ENCODE data around the gene CAPZB. TPM values are rescaled to one million over a fixed set of nuclear protein-coding genes. Genes with fewer than 3 reads are reported as not detected.

The CAPZB gene
- total RNA-seq, 1 experiment from 2014 or later: 198 TPM

DNA sequence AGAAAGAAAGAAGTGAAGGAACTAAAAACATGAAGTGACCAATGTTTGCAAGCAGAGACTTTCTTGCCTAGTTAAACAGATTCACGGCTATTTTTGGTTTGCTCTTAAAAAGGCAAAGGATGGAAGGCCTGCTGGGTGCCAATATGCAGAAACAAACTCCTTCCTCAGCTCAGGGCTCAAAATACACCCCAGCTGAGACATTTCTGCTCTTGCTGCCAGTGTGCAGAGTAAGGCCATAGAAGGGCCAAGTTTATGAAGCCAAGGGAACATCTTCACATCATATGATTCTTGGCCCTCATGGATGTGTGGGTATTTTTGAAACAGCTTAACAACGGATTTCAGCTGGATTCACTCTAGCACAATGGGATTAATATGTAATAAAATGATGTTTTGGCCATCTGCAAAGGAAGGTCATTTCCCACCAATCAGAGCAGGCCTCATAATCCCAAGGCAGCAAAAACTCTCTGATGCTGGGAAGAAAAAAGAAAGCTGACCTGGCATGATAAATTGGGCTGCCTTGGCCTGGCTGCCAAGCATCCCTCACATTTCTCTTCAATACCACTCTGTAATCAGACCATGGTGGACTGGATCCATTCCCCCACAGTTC is 70.7 kb downstream of the CAPZB start:
- Mint-ChIP-seq H3K27me3 (ENCODE audit: unreplicated experiment) (no peaks in the 10 kb centered on the region), H3K9me3 (ENCODE audit: low read depth, unreplicated experiment) (no peaks in the 10 kb centered on the region), H3K4me3 (ENCODE audit: low read depth, unreplicated experiment) (no peak overlapping the region), H3K4me1 (ENCODE audit: low read depth, unreplicated experiment) (no peaks in the 10 kb centered on the region), H3K27ac (ENCODE audit: unreplicated experiment) (no peak overlapping the region), H3K36me3 (ENCODE audit: insufficient read depth, unreplicated experiment) (peaks cover 26% of the 10 kb centered on the region)
- BruUV-seq (replicated peaks): no TSS peak
- DNase-seq: no peak
- TF ChIP-seq, protein P1, sequence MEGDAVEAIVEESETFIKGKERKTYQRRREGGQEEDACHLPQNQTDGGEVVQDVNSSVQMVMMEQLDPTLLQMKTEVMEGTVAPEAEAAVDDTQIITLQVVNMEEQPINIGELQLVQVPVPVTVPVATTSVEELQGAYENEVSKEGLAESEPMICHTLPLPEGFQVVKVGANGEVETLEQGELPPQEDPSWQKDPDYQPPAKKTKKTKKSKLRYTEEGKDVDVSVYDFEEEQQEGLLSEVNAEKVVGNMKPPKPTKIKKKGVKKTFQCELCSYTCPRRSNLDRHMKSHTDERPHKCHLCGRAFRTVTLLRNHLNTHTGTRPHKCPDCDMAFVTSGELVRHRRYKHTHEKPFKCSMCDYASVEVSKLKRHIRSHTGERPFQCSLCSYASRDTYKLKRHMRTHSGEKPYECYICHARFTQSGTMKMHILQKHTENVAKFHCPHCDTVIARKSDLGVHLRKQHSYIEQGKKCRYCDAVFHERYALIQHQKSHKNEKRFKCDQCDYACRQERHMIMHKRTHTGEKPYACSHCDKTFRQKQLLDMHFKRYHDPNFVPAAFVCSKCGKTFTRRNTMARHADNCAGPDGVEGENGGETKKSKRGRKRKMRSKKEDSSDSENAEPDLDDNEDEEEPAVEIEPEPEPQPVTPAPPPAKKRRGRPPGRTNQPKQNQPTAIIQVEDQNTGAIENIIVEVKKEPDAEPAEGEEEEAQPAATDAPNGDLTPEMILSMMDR (IDR thresholded peaks at IDR 0.05; ENCODE audit: unreplicated experiment): no peak
- CTCF ChIA-PET: no interaction called here
- intact Hi-C loops (cut with micrococcal nuclease; ENCODE audit: unreplicated experiment): no loop called here

DNA sequence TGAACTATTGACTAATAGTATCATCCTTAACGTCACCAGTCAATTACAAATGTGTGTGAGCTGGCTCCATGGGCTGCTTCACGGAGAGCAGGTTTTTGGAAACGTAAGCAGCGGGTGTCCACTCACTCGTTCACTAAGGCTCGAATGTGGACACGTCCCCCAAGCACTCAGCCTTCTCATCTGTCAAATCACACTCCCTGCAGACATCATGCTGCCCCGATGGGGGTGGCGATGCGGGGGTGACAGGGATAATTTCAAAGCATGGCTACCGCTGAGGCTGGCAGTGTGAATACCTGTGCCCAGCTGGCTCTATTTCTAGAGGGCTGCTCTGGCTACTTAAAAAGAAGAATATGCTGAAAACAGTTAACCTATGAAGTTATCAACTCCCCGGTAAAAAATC is 71.3 kb downstream of the CAPZB start:
- intact Hi-C loops (cut with micrococcal nuclease; ENCODE audit: unreplicated experiment): no loop called here
- no TSS peak for BruUV-seq (replicated peaks)
- Mint-ChIP-seq H3K27me3 (ENCODE audit: unreplicated experiment) (no peaks in the 10 kb centered on the region), H3K27ac (ENCODE audit: unreplicated experiment) (no peak overlapping the region), H3K4me3 (ENCODE audit: low read depth, unreplicated experiment) (no peak overlapping the region), H3K4me1 (ENCODE audit: low read depth, unreplicated experiment) (no peaks in the 10 kb centered on the region), H3K9me3 (ENCODE audit: low read depth, unreplicated experiment) (no peaks in the 10 kb centered on the region), H3K36me3 (ENCODE audit: insufficient read depth, unreplicated experiment) (peaks cover 26% of the 10 kb centered on the region)
- CTCF ChIA-PET: no interaction called here
- TF ChIP-seq, protein P1 (IDR thresholded peaks at IDR 0.05; ENCODE audit: unreplicated experiment): no peak
- DNase-seq: no peak

DNA sequence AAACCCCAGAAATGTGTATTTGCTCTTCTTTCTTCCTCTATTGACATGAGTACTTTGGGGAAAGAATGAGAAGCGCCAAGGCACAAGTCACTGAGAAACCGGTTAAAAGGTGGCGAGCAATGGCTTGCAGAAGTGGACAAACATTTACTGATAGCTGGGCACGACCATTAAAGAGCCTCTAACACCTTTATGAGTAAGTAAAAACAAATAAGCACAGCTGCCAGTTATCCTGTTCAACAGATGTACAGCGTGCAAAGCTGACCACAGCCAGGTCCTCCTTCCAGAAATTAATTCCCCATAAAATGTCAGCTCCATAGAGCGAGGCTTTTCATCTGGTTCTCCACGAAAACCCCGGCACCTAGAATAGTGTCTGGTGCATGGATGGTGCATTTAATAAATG is 72.7 kb downstream of the CAPZB start:
- H3K27ac Mint-ChIP-seq (ENCODE audit: unreplicated experiment): no peak overlapping the region
- intact Hi-C loops (cut with micrococcal nuclease; ENCODE audit: unreplicated experiment): no loop called here
- H3K4me3 Mint-ChIP-seq (ENCODE audit: low read depth, unreplicated experiment): no peak overlapping the region
- H3K27me3 Mint-ChIP-seq (ENCODE audit: unreplicated experiment): no peaks in the 10 kb centered on the region
- peaks cover 1% of the 10 kb centered on the region for H3K4me1 Mint-ChIP-seq (ENCODE audit: low read depth, unreplicated experiment)
- H3K9me3 Mint-ChIP-seq (ENCODE audit: low read depth, unreplicated experiment): no peaks in the 10 kb centered on the region
- no TSS peak for BruUV-seq (replicated peaks)
- TF ChIP-seq, protein P1 (IDR thresholded peaks at IDR 0.05; ENCODE audit: unreplicated experiment): no peak
- no peak for DNase-seq
- H3K36me3 Mint-ChIP-seq (ENCODE audit: insufficient read depth, unreplicated experiment): peaks cover 18% of the 10 kb centered on the region
- CTCF ChIA-PET: no interaction called here

GRCh38 chr1:19411612-19412011 is 73.7 kb downstream of the CAPZB start:
- no TSS peak for BruUV-seq (replicated peaks)
- Mint-ChIP-seq H3K4me1 (ENCODE audit: low read depth, unreplicated experiment) (peaks cover 7% of the 10 kb centered on the region), H3K27ac (ENCODE audit: unreplicated experiment) (no peak overlapping the region), H3K9me3 (ENCODE audit: low read depth, unreplicated experiment) (no peaks in the 10 kb centered on the region), H3K4me3 (ENCODE audit: low read depth, unreplicated experiment) (no peak overlapping the region), H3K27me3 (ENCODE audit: unreplicated experiment) (no peaks in the 10 kb centered on the region), H3K36me3 (ENCODE audit: insufficient read depth, unreplicated experiment) (peaks cover 16% of the 10 kb centered on the region)
- CTCF ChIA-PET: no interaction called here
- intact Hi-C loops (cut with micrococcal nuclease; ENCODE audit: unreplicated experiment): no loop called here
- TF ChIP-seq, protein P1 (IDR thresholded peaks at IDR 0.05; ENCODE audit: unreplicated experiment): no peak
- DNase-seq: no peak
